Measurements from ENCODE around the gene DENND5B.

Gene DENND5B

DNA sequence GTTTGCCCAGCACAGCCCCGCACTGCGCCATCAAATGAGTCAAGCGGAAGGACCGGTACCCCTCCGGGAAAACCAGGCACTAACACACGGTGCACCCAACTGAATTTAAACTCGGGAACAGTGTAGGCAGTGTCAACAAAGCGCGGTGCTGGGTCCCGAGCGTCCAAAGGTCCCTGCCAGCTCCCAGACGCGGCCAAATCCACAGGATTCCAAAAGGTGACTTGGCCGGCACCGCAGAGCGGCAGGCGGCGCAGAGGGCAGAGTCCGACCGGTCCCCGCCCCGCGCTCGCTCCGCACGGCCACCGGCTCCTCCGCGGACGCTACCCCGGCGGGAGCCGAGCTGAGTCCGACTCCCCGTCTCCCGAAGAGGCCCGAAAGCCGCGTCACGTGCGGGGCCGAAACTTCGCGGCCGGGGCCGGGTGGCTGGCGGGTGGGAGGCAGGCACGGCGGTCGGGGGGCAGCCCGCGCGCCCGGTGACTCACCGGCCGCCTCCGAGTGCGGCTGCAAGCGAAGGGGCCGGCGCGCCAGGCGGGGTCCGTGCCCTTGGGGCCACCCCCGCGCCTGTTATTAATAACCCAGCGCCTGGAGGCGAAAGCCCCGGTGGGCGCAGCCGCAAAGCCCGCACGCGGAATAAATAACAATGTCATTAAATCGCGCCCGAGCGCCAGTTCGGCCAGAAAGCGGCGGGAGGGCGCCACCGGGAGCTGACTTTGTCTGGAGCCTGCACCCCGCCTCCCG lies 863 bp downstream of the DENND5B start (continued):
- TF ChIP-seq, protein P1, sequence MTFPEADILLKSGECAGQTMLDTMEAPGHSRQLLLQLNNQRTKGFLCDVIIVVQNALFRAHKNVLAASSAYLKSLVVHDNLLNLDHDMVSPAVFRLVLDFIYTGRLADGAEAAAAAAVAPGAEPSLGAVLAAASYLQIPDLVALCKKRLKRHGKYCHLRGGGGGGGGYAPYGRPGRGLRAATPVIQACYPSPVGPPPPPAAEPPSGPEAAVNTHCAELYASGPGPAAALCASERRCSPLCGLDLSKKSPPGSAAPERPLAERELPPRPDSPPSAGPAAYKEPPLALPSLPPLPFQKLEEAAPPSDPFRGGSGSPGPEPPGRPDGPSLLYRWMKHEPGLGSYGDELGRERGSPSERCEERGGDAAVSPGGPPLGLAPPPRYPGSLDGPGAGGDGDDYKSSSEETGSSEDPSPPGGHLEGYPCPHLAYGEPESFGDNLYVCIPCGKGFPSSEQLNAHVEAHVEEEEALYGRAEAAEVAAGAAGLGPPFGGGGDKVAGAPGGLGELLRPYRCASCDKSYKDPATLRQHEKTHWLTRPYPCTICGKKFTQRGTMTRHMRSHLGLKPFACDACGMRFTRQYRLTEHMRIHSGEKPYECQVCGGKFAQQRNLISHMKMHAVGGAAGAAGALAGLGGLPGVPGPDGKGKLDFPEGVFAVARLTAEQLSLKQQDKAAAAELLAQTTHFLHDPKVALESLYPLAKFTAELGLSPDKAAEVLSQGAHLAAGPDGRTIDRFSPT (tag by site-specific recombination; IDR thresholded peaks at IDR 0.05) = peak; percentile 77
- TF ChIP-seq ZNF596 (tag by site-specific recombination; IDR thresholded peaks at IDR 0.05) (no peak), SCRT1 (tag by site-specific recombination; IDR thresholded peaks at IDR 0.05; ENCODE audit: borderline replicate concordance) (no peak), ZNF792 (tag by site-specific recombination; IDR thresholded peaks at IDR 0.05) (no peak), BCL11B (tag by site-specific recombination; IDR thresholded peaks at IDR 0.05; ENCODE audit: low read depth) (no peak), ZNF112 (tag by site-specific recombination; IDR thresholded peaks at IDR 0.05) (no peak), ZNF274 (IDR thresholded peaks at IDR 0.05; ENCODE audit: low read length) (no peak), ZNF274 (tag by site-specific recombination; IDR thresholded peaks at IDR 0.05; ENCODE audit: borderline replicate concordance) (no peak), ZIC2 (tag by site-specific recombination; IDR thresholded peaks at IDR 0.05) (peak; percentile 80), EGR2 (tag by site-specific recombination; IDR thresholded peaks at IDR 0.05; ENCODE audit: low read depth) (peak; percentile 61), ZNF169 (tag by site-specific recombination; IDR thresholded peaks at IDR 0.05) (no peak), ZNF558 (tag by site-specific recombination; IDR thresholded peaks at IDR 0.05) (no peak), KLF7 (tag by site-specific recombination; IDR thresholded peaks at IDR 0.05; ENCODE audit: borderline replicate concordance) (no peak), ZNF548 (tag by site-specific recombination; IDR thresholded peaks at IDR 0.05) (no peak), ZNF354C (tag by site-specific recombination; IDR thresholded peaks at IDR 0.05; ENCODE audit: borderline replicate concordance, low read depth) (no peak), ZNF426 (tag by site-specific recombination; IDR thresholded peaks at IDR 0.05) (no peak), YY1 (tag by site-specific recombination; IDR thresholded peaks at IDR 0.05) (no peak; the same call in 1 of the 2 replicates), ZNF610 (tag by site-specific recombination; IDR thresholded peaks at IDR 0.05; ENCODE audit: borderline replicate concordance) (no peak), ZNF600 (tag by site-specific recombination; IDR thresholded peaks at IDR 0.05) (peak; percentile 78), GLIS1 (tag by site-specific recombination; IDR thresholded peaks at IDR 0.05) (peak; percentile 57), ZNF140 (tag by site-specific recombination; IDR thresholded peaks at IDR 0.05) (no peak), TCF7L2 (IDR thresholded peaks at IDR 0.05; ENCODE audit: borderline replicate concordance, low read depth, low read length) (no peak)
- TF ChIP-seq, protein P2, sequence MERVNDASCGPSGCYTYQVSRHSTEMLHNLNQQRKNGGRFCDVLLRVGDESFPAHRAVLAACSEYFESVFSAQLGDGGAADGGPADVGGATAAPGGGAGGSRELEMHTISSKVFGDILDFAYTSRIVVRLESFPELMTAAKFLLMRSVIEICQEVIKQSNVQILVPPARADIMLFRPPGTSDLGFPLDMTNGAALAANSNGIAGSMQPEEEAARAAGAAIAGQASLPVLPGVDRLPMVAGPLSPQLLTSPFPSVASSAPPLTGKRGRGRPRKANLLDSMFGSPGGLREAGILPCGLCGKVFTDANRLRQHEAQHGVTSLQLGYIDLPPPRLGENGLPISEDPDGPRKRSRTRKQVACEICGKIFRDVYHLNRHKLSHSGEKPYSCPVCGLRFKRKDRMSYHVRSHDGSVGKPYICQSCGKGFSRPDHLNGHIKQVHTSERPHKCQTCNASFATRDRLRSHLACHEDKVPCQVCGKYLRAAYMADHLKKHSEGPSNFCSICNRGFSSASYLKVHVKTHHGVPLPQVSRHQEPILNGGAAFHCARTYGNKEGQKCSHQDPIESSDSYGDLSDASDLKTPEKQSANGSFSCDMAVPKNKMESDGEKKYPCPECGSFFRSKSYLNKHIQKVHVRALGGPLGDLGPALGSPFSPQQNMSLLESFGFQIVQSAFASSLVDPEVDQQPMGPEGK (tag by site-specific recombination; IDR thresholded peaks at IDR 0.05) = peak; percentile 70; the same call in 1 of the 2 replicates
- TF ChIP-seq, protein P3, sequence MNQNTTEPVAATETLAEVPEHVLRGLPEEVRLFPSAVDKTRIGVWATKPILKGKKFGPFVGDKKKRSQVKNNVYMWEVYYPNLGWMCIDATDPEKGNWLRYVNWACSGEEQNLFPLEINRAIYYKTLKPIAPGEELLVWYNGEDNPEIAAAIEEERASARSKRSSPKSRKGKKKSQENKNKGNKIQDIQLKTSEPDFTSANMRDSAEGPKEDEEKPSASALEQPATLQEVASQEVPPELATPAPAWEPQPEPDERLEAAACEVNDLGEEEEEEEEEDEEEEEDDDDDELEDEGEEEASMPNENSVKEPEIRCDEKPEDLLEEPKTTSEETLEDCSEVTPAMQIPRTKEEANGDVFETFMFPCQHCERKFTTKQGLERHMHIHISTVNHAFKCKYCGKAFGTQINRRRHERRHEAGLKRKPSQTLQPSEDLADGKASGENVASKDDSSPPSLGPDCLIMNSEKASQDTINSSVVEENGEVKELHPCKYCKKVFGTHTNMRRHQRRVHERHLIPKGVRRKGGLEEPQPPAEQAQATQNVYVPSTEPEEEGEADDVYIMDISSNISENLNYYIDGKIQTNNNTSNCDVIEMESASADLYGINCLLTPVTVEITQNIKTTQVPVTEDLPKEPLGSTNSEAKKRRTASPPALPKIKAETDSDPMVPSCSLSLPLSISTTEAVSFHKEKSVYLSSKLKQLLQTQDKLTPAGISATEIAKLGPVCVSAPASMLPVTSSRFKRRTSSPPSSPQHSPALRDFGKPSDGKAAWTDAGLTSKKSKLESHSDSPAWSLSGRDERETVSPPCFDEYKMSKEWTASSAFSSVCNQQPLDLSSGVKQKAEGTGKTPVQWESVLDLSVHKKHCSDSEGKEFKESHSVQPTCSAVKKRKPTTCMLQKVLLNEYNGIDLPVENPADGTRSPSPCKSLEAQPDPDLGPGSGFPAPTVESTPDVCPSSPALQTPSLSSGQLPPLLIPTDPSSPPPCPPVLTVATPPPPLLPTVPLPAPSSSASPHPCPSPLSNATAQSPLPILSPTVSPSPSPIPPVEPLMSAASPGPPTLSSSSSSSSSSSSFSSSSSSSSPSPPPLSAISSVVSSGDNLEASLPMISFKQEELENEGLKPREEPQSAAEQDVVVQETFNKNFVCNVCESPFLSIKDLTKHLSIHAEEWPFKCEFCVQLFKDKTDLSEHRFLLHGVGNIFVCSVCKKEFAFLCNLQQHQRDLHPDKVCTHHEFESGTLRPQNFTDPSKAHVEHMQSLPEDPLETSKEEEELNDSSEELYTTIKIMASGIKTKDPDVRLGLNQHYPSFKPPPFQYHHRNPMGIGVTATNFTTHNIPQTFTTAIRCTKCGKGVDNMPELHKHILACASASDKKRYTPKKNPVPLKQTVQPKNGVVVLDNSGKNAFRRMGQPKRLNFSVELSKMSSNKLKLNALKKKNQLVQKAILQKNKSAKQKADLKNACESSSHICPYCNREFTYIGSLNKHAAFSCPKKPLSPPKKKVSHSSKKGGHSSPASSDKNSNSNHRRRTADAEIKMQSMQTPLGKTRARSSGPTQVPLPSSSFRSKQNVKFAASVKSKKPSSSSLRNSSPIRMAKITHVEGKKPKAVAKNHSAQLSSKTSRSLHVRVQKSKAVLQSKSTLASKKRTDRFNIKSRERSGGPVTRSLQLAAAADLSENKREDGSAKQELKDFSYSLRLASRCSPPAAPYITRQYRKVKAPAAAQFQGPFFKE (tag by site-specific recombination; IDR thresholded peaks at IDR 0.05; ENCODE audit: borderline replicate concordance) = no peak
- TF ChIP-seq, protein P4, sequence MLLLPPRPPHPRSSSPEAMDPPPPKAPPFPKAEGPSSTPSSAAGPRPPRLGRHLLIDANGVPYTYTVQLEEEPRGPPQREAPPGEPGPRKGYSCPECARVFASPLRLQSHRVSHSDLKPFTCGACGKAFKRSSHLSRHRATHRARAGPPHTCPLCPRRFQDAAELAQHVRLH (tag by site-specific recombination; IDR thresholded peaks at IDR 0.05) = no peak
- TF ChIP-seq, protein P5, sequence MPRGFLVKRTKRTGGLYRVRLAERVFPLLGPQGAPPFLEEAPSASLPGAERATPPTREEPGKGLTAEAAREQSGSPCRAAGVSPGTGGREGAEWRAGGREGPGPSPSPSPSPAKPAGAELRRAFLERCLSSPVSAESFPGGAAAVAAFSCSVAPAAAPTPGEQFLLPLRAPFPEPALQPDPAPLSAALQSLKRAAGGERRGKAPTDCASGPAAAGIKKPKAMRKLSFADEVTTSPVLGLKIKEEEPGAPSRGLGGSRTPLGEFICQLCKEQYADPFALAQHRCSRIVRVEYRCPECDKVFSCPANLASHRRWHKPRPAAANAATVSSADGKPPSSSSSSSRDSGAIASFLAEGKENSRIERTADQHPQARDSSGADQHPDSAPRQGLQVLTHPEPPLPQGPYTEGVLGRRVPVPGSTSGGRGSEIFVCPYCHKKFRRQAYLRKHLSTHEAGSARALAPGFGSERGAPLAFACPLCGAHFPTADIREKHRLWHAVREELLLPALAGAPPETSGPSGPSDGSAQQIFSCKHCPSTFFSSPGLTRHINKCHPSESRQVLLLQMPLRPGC (tag by site-specific recombination; IDR thresholded peaks at IDR 0.05) = no peak

Data from HEK293 (cell line).